KG1 (cell line): ENCODE data around the gene NR2F1-AS1.

Experiments
- DNase-seq: peaks from one replicate; lab custom pipeline; 2025; lab: John Stamatoyannopoulos, UW

NR2F1-AS1 gene

DNA sequence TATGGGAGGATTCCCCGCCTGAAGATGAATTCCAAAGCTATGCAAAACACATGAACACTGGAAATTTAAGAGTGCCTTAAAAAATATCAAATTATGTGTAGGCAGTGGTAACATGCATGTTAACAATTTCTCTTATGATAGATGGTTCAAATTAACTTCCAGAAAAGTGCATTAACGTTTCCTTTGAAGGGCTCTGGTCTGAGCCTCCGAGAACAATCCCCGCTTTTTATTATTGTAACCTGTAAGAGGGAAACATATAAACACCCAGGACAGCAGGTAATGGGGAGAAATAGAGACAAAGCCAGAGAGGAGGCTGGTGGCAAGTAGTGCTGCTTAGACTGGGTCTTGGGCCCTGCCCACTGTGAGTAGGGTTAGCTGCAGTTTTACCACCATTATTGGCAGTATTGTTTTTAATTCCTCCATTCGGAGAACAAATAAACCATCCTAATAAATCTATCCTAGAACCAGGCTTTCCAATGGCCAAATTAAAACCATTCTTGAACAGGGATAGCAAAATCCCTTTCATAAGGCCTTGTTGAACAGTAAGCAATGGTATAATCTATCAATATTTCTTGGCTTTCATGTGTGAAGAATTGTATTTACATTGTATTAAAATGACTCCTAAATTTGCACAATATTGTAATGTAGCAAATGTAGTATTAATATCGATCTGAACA lies 8.3 kb upstream of the NR2F1-AS1 start:
- DNase-seq = no peak

DNA sequence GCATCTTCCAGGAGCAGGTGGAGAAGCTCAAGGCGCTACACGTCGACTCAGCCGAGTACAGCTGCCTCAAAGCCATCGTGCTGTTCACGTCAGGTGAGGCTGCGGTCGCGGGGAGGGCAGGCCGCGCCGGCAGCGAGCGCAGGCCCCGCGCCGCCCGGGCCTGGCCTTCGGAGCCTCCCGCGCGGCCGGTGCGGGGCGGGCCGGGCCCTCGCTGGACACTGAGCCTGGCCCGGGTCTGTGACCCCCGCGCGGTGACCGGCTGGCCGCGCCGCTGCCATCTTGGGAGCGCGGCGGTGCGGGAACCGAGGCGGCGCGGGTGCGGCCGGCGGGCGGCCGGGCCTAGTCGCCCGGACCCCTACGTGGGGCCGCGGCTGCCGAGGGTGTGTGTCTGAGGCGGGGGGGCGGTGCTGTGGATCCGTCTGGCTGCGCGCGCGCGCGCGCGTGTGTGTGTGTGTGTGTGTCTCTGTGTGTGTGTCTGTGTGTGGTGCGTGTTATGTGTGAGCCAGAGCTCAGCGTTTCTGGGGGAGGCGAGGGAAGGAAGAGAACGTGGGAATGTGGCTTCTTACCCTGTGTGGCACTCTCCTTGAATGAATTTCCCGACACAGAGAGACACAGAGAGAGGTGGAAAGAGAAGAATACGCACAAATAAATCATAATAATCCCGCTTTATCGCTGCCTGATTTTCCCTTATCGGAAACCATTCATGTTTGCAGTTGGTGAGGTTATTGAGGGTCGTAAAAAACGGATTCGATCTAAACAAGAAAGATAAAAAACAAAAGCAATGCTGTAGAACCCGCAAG lies 7.5 kb upstream of the NR2F1-AS1 start:
- no peak for DNase-seq

DNA sequence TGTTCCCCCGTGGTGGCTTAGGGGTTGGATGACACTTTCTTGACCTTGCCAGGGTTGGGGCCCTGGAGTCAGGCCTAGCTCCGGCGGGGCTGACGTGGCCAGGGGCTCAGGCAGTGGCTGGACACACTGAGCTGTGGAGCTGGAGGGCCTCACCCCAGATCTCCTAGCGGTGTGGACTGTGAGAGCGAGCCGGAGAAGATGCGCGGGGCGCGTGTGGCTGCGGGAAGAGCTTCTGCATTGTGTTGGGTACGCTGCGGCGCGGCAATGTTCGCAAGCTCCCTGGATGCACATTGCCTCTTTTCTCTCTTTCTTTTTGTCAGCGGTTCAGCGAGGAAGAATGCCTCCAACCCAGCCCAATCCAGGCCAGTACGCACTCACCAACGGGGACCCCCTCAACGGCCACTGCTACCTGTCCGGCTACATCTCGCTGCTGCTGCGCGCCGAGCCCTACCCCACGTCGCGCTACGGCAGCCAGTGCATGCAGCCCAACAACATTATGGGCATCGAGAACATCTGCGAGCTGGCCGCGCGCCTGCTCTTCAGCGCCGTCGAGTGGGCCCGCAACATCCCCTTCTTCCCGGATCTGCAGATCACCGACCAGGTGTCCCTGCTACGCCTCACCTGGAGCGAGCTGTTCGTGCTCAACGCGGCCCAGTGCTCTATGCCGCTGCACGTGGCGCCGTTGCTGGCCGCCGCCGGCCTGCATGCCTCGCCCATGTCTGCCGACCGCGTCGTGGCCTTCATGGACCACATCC lies 6.8 kb upstream of the NR2F1-AS1 start:
- DNase-seq = no peak

DNA sequence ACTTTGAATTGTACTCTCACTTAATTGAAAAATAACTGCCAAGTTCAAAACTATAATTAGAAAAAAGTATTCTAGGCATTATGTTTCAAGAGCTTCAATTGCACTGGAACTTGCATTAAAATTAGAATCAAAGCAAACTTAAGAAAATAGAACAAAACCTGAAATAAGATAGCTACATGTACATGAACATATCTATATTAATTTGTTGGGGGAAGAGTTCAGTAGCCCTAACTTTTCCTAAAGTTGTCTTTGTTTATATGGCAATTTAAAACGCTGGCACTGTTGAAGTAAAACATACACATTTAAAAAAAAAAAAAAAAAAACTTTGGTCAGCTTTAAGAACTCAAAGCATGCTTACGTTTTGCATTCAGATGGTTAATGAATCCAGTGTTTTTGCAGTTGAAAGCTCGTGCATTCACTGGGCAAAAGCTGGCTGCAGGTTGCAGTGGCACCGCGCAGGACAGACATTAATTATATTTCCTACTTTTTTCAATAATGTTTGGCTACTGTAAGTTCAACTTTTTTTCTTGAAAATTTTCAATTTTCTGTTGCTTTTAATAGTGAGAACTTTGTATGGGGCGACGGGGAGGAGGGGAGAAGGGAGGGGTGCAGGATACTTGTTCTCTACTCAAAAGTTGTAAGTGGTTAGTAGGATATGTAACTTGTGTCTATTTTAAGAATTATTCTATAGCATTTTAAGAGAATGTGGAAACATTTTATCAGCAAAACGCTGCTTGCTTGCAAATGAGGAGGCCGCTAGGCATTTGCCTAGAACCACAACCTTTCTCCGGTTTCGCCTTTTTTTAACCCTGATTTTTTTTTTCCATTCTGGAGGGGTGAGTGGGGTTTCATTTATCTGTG lies 5.9 kb upstream of the NR2F1-AS1 start:
- no peak for DNase-seq

DNA sequence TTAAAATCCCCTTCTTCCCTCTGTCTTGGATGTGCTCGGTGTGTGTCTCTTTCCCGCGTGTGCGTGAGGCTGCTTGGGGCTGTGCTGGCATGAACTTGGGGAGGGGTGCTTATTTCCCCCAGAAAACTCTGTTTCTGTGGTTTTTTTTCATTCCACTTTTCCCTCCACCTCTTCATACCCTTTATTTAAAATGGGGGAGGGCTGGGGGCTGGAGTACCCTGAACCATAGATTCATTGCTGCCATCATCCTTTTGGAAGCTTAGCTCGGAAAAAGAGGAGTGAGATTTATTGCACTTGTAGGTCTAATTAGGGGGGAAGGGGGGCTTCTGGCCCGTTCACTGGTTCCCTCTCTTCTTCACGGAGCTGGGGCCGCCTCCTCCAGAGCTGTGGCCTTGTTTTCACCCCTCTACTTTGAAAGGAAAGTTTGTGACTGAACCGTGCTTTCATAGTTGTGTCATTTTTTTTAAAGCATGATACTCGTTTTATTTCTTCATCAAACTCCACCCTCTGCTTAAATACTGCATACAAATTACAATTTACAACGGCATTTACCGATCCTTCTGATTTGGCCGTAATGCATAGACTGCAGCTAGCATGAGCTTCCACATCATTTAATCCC lies 4.9 kb upstream of the NR2F1-AS1 start:
- no peak for DNase-seq

DNA sequence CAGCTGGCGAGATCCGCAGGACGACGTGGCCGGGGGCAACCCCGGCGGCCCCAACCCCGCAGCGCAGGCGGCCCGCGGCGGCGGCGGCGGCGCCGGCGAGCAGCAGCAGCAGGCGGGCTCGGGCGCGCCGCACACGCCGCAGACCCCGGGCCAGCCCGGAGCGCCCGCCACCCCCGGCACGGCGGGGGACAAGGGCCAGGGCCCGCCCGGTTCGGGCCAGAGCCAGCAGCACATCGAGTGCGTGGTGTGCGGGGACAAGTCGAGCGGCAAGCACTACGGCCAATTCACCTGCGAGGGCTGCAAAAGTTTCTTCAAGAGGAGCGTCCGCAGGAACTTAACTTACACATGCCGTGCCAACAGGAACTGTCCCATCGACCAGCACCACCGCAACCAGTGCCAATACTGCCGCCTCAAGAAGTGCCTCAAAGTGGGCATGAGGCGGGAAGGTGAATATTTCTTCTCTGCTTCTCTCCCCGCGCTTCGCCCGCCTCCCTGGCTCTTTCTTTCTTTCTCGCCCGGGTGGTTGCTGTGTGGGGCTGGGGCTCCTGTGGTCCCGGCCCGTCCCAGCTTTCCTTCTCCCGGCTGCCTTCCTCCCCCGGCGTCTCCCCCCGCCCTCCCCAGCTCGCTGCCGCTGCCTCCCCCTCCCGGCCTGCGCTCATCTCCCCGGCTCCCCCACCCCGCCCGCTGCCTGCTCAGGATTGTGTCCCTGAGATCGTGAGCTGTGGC lies 4.2 kb upstream of the NR2F1-AS1 start:
- DNase-seq = no peak

DNA sequence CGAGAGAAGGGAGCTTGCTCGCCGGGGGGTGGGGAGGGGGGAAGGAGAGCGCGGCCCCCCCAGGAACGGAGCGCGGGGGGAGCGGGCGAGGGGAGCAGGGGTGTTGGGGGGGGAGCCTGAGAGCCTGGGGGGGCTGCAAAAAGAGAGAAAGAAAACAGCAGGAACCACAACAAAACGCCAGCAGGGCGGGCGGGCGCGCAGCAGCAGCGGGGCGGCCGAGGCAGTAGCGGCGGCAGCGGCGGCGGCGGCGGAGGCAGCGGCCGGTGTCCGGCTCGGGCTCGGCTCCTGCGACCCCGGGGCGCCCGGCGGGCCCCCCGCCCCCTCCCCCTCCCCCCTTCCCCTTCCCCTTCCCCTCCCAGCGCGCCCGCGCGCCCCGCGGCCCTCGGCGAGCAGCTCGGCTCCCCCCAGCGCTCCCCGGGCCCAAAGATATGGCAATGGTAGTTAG lies 3.6 kb upstream of the NR2F1-AS1 start:
- DNase-seq = no peak

DNA sequence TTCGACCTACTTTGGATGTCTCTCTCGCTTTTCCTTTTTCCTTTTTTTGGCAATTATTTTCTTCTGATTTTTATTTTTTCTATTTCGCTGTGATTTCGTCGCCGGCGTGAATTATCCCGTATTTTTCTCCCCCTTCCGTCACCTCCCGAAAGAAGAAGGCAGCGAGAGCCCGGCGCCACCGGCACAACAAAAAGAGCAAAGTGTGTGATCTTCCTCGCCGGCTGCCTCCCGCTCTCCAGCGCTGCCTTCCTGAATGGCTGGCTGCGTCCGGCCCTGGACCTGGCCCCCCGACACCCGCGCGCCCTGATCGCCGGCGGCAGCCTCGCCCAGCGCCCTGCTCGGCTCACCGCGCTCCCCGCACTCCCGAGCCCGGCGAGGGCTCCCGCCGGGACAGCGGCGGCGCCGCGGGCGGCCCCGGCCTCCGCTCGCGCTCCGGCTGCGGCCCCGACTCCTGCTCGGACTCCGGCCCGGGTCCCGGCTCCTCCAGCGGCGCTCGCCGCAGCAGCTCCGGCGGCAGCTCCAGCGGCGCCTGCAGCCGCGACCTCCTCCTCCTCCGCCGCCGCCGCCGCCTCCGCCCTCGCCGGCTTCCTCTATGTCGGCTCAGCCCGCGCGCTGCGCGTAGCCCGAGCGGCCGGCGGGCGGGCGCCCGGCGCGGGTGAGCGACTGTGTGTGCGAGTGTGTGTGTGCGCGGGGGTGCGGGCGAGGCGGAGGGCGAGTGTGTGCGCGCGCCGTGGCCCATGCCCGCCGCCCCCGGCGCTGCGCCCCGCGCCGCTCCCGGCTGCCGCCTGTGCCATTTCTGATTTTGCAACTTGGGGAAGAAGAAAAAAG lies 3.0 kb upstream of the NR2F1-AS1 start:
- no peak for DNase-seq

DNA sequence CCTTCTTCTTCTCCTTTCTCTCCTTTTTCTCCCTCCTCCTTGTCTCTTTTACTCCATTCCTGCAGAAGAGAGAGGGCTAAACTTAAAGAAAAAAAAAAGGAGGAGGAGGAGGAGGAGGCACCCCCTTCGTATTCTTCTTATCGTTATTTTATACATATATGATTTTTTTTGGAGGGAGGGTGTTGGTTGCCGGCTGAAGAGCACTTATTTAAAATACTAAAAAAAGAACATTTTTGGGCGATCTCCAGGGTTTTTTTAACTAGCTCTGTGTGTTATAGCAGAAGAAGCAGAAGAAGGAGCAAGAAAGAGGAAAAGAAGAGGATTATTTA lies 2.4 kb upstream of the NR2F1-AS1 start:
- no peak for DNase-seq

DNA sequence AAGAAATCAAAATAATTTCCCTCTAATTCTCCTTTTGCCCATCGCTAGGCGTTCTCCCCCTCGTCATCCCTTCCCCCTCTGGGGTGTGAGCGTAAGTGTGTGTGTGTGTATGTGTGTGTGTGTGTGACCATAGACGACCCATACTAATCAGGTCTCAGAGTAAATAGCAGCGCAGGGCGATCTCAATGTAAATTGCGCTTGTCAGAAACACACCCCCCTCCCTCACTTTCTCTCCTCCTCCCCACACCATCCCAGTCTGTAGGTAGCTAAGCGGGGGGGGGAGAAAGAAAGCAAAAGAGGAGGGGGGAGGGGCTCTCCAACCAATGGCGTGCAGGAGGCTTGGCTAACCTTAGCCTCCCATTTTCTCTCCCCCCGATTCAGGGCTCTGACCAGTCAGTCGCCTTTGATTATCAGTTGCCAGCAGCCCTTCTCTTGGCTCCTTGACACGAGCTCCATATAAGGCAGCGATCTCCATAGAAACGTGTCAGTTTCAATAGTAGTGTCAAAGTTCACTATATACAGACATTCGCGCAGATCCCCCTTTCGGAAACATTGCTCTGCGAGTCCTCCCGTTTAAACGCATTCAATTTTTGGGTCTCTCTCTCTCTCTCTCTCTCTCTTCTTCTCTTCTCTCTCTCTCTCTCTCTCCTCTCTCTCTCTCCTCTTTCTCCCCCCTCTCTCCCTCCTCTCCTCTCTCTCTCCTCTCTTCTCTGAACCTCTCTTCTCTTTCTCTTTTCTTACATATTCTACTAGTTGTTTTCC lies 1.8 kb upstream of the NR2F1-AS1 start, which contains the start of gene NR2F1:
TSS of gene NR2F1 (plus strand) at position 546 of the 762 bp plus-strand sequence. CDS start 1,802 bp downstream, outside the sequence.
- no peak for DNase-seq

DNA sequence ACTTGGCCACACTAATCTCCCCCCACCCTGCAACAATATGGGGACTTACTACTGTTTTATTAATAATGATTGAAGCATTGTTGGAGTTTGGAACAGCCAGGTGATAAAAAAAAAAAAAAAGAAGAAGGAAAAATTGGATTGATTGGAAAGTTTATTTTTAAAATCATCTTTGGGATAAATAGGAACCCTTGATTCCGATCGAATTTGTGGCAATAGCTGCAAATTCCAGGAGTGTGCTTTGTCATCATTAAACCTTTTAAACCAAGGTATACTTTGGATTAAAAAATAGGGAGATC lies 1.1 kb upstream of the NR2F1-AS1 start:
- no peak for DNase-seq

DNA sequence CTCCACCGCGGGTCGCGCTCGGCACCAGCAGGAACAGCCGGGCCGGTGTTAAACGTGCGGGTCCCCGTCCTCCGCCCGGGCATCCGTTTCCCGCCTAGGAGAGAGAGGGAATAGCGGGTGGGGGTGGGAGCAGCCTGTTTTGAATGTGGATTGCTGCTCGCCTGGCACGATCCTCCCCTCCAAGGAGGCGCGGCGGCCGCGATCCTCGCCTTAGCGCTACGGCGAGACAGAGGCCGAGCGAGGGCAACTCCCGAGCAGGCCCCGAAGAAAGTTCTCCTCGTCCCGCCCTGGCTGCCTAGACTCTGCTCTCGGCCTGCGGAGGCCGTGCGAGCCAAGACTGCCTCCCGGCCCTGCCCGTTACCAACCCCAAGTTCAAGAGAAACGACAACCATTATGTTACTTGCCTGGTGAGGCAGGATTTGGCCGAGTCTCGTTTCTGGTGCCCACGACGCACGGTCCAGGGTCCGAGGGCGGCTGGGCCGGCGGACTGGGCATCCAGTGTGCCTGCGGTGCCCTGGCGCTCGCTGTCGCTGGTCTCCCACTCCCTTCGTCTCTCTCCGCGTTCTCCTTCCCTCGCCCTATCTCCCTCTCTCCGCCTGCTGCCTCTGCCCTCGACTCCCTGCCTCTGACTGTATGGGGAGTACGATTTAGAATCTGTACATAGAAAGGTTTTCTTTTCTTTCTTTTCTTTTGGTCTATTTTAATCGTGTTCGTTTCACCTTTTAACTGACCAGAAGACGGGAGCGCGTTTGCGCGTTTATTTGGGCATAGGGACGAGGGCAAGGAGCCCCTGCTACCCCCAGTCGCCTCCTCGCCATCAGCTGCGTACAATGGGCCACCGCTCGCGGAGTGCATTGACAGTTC lies 724 bp downstream of the NR2F1-AS1 start:
- no peak for DNase-seq

DNA sequence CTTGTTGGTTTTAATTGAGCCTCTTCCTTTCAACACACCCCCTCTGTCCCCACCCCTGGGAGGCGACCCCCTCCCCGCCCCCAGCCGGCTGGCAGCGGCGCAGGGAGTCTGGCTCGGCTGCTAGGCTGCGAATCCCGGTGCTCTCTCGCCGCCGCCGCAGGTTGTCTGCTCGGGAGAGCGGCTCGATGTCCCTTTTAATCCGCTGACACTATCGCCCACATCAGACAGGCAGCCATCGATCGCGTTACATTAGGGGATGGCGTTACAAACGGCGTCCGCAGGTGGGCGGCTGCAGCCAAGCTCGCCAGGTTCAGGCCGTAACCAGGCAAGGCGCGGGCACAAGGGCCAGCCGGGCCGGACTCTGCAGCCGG lies 1.3 kb downstream of the NR2F1-AS1 start:
- DNase-seq = no peak

DNA sequence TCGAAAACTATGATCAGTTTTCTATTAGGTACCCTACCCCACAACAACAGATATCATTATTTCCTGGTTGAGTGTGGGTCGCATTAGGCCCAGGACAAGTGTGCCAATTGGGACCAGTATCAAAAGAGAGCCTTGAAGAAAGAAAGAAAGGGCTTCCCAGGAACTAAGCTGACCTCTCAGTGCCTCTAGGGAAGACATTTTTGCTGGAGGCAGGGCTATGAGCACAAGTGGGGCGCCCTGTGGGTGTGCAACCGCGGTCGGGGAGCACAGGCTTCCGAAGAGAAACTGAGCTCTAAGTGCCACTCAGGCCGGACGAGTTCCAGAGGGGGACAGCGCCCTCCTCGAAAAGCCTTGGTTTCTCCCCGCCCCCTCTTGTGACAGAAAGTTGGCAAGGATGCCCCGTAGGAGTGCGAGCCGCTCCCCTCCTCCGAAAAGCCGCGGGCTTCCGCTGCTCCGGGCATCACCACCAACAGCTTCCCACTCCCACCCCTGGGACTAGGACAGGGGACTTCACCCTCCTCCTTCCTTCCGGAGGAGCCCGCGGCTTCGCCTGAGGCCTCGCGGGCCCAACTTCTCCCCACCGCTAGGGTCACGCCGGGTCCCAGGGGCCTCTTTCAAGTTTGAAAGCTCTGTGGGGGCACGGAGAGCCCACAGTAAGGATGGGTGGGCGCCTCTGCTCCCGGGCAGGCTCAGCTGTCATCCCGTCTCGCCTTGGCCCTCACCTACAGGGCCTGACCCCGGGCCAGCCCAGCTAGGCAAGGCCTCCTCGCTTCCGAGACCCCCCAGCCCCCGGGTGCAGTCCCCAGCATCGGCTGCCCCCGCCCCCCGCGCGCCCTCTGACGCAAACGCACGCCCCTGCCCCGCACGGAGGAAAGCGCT lies 2.0 kb downstream of the NR2F1-AS1 start:
- DNase-seq = no peak

DNA sequence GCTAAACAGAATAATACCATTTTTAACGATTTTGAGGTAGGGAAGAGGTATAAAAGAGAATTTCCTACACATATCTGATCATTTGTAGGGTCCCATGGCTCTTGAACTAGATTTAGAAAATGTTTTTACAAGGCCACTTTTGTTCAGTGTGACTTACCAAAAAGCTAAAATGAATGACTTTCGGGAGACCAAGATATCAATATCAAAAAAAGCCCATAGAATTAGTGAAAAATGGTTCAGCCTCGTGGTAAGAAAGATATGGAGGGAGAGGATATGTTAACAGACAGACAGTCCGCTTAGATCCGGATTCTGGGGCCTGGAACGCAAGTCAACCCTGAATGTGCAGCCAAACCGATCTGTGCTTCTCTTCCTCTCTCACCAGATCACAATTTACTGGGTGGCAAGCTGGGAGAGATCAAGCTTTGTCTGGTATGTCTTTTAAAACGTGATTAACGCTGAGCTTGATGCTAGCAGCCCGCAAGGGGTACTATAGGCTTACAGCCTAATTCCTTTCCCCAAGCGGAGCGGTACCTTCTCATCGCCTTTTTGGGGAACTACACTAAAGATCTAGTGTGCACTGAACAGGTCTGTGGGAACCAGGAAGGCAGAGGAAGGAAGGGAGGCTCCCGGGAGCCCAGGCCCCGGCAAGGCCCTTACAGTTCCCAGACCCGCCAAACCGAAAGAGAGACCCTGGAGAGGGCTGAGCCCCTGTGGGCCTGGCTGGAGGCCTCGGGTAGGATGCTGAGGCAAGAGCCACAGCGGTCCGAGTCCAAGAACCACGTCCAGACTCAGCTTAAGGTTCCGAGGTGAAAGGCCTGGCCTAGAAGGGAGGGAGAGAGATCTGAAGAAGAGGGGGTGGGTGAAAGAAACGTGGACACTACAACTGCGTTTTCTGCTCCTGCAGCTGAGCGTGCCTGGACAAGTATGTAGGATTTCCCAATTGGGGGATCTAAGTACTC lies 2.9 kb downstream of the NR2F1-AS1 start:
- DNase-seq = no peak
